HepG2 (cell line): Measurements from ENCODE around the gene DDX17. TPM values are rescaled to one million over a fixed set of nuclear protein-coding genes. Genes with fewer than 3 reads are reported as not detected.
A peak's percentile ranks its signal among the peaks of the same experiment; 100 is the strongest.

Experiments
- ARID2 ChIP-seq: sonication (generic); formaldehyde crosslinking; IDR thresholded peaks from 2 replicates; pipeline ENCODE4 v1.8.1; 2022; ENCODE audit warnings: mild to moderate bottlenecking, missing genetic modification reagents, borderline replicate concordance
- ARNT2 ChIP-seq: sonication (generic); formaldehyde crosslinking; IDR thresholded peaks from 2 replicates; pipeline ENCODE4 v1.8.0; 2022; ENCODE audit warnings: mild to moderate bottlenecking, low read depth, missing genetic modification reagents, moderate library complexity
- CHCHD3 ChIP-seq: sonication (generic); formaldehyde crosslinking; IDR thresholded peaks from 2 replicates; pipeline ENCODE4 v1.8.0; 2022; ENCODE audit warnings: mild to moderate bottlenecking, missing genetic modification reagents, moderate library complexity
- FOXA1 ChIP-seq, 2 experiments: fragments of 450-650 bp in 1 of 2; sonication (generic) in 1 of 2; formaldehyde crosslinking in 1 of 2; IDR thresholded peaks; 2 replicates each; pipeline versions ENCODE4 v1.4.0 to v1.6.1; 2016 to 2020; ENCODE audit warnings: missing genetic modification reagents in 1 of 2
- FOXC1 ChIP-seq: sonication (generic); formaldehyde crosslinking; IDR thresholded peaks from 2 replicates; pipeline ENCODE4 v1.8.0; 2022; ENCODE audit warnings: mild to moderate bottlenecking, missing genetic modification reagents, borderline replicate concordance
- HIVEP1 ChIP-seq: sonication (generic); formaldehyde crosslinking; IDR thresholded peaks from 2 replicates; pipeline ENCODE4 v1.4.0; 2020; ENCODE audit warnings: mild to moderate bottlenecking, missing genetic modification reagents
- NRL ChIP-seq: sonication (generic); formaldehyde crosslinking; IDR thresholded peaks from 2 replicates; pipeline ENCODE4 v1.5.0; 2020; ENCODE audit warnings: missing genetic modification reagents, mild to moderate bottlenecking, moderate library complexity, borderline replicate concordance
- RFX5 ChIP-seq: IDR thresholded peaks from 2 replicates; pipeline ENCODE4 v1.6.1; 2011; ENCODE audit warnings: low read depth, low read length, improper control_type of control experiment
- SMARCC2 ChIP-seq: fragments of 450-650 bp; IDR thresholded peaks from 2 replicates; pipeline ENCODE4 v1.6.1; 2017; ENCODE audit warnings: antibody characterized with exemption, mild to moderate bottlenecking
- SP140L ChIP-seq: sonication (generic); formaldehyde crosslinking; IDR thresholded peaks from 2 replicates; pipeline ENCODE4 v1.4.0; 2020; ENCODE audit warnings: missing genetic modification reagents, borderline replicate concordance
- TBP ChIP-seq: sonication (generic); formaldehyde crosslinking; IDR thresholded peaks from 2 replicates; pipeline ENCODE4 v1.5.0; 2020; ENCODE audit warnings: missing genetic modification reagents
- THAP9 ChIP-seq: sonication (generic); formaldehyde crosslinking; IDR thresholded peaks from 2 replicates; pipeline ENCODE4; 2020; ENCODE audit warnings: missing genetic modification reagents, mild to moderate bottlenecking, borderline replicate concordance
- THYN1 ChIP-seq: sonication (generic); formaldehyde crosslinking; IDR thresholded peaks from 2 replicates; pipeline ENCODE4 v1.8.1; 2023; ENCODE audit warnings: low read depth, mild to moderate bottlenecking, moderate library complexity, missing genetic modification reagents, borderline replicate concordance
- U2AF2 ChIP-seq: fragments of 200-400 bp; formaldehyde crosslinking; IDR thresholded peaks from 2 replicates; pipeline ENCODE4 v1.6.1; 2017; ENCODE audit warnings: low read depth, mild to moderate bottlenecking, low read length
- UBTF ChIP-seq: sonication (generic); formaldehyde crosslinking; IDR thresholded peaks from 2 replicates; pipeline ENCODE4 v1.4.0; 2020; ENCODE audit warnings: mild to moderate bottlenecking, missing genetic modification reagents
- ZBTB20 ChIP-seq: sonication (generic); formaldehyde crosslinking; IDR thresholded peaks from 2 replicates; pipeline ENCODE4 v1.8.1; 2023; ENCODE audit warnings: missing genetic modification reagents, low read depth, mild to moderate bottlenecking, borderline replicate concordance
- ZBTB49 ChIP-seq: sonication (generic); formaldehyde crosslinking; IDR thresholded peaks from 2 replicates; pipeline ENCODE4 v1.4.0; 2020; ENCODE audit warnings: missing genetic modification reagents, borderline replicate concordance
- ZBTB7B ChIP-seq: sonication (generic); formaldehyde crosslinking; IDR thresholded peaks from 2 replicates; pipeline ENCODE4 v1.4.0; 2020; ENCODE audit warnings: missing genetic modification reagents
- ZNF414 ChIP-seq: sonication (generic); formaldehyde crosslinking; IDR thresholded peaks from 2 replicates; pipeline ENCODE4 v1.5.0; 2020; ENCODE audit warnings: missing genetic modification reagents
- ZNF44 ChIP-seq: sonication (generic); formaldehyde crosslinking; IDR thresholded peaks from 2 replicates; pipeline ENCODE4 v1.5.1; 2020; ENCODE audit warnings: mild to moderate bottlenecking, missing genetic modification reagents
- ZNF883 ChIP-seq: sonication (generic); formaldehyde crosslinking; IDR thresholded peaks from 2 replicates; pipeline ENCODE4 v1.5.1; 2020; ENCODE audit warnings: mild to moderate bottlenecking, missing genetic modification reagents; ENCODE audit errors: not compliant biosample characterization
- polyA plus RNA-seq, 8 experiments: library from polyadenylated mRNA; depleted of rRNA in 3 of 8; stranded (reverse) in 7 of 8; unstranded in 1 of 8; fragments of >200 nt; fragmentation: Illumina TruSeq in 4 of 8; extraction: Trizol in 4 of 8; gene quantifications; 2 replicates each; pipeline versions ENCODE4 v1.2.1 to v1.2.3, GENCODE V29; 2011 to 2016; ENCODE audit warnings: low read depth in 4 of 8, missing spikeins in 1 of 8, mixed read lengths in 1 of 8; ENCODE audit not compliant: insufficient read depth in 1 of 8
- total RNA-seq, 5 experiments: library from RNA; depleted of rRNA; stranded (reverse); fragments of >200 nt; fragmentation: Illumina TruSeq; extraction: Trizol; gene quantifications; 2 replicates each; pipeline ENCODE4 v1.2.3, GENCODE V29; 2016; ENCODE audit warnings: low read depth in 1 of 5

DDX17 gene
- total and polyA plus RNA-seq, 2 of the 13 experiments (the other 11 are each of a cell fraction or from before 2014, with no cell fraction given) = 238 to 344 TPM

GRCh38 chr22:38467904-38468442 is 38.1 kb downstream of the DDX17 start, which contains the start of gene KDELR3 (continued):
- TF ChIP-seq ZBTB49 (no peak), SMARCC2 (no peak), RFX5 (no peak), ARID2 (CRISPR knock-in tag) (no peak), FOXA1 (IDR thresholded peaks at IDR 0.05) (no peak), FOXA1 (CRISPR knock-in tag; IDR thresholded peaks at IDR 0.05) (no peak), UBTF (CRISPR knock-in tag) (peak; percentile 32; the same call in 1 of the 2 replicates), THYN1 (no peak), ZNF414 (CRISPR knock-in tag) (no peak), SP140L (CRISPR knock-in tag) (no peak), HIVEP1 (CRISPR knock-in tag) (no peak), CHCHD3 (CRISPR knock-in tag) (no peak), ZNF883 (CRISPR knock-in tag) (peak; percentile 75), THAP9 (CRISPR knock-in tag) (no peak), ARNT2 (CRISPR knock-in tag) (peak; percentile 69; the same call in 1 of the 2 replicates), NRL (CRISPR knock-in tag) (no peak; the same call in 1 of the 2 replicates), ZNF44 (no peak), ZBTB20 (no peak), TBP (CRISPR knock-in tag) (no peak), U2AF2 (no peak), ZBTB7B (CRISPR knock-in tag) (no peak; the same call in 1 of the 2 replicates), FOXC1 (CRISPR knock-in tag) (no peak)
